GM18873 (cell line): ENCODE data around the gene UPF1.

Experiments used
- ATAC-seq: cut with Tn5 transposase; IDR thresholded peaks from one replicate; pipeline ENCODE4 v1.9.1; 2021; ENCODE audit warnings: mild to moderate bottlenecking, moderate library complexity, moderate number of reproducible peaks; ENCODE audit not compliant: unreplicated experiment, low FRiP score

UPF1 gene

GRCh38 chr19:18853755-18854427, 22.1 kb downstream of the UPF1 start:
- ATAC-seq = no peak

- ATAC-seq = no peak
Observed at GRCh38 chr19:18854982-18855381, 23.2 kb downstream of the UPF1 start.

GRCh38 chr19:18855647-18856384, 24.1 kb downstream of the UPF1 start:
- ATAC-seq = no peak

GRCh38 chr19:18856385-18857126, 24.8 kb downstream of the UPF1 start:
- no peak for ATAC-seq

- no peak for ATAC-seq
Observed at GRCh38 chr19:18857223-18857622, 25.5 kb downstream of the UPF1 start.

GRCh38 chr19:18858906-18859646, 27.3 kb downstream of the UPF1 start:
- no peak for ATAC-seq

GRCh38 chr19:18859676-18860301, 28.0 kb downstream of the UPF1 start:
- ATAC-seq = no peak

GRCh38 chr19:18860302-18860700, 28.5 kb downstream of the UPF1 start:
- no peak for ATAC-seq

- no peak for ATAC-seq
Observed at GRCh38 chr19:18860725-18861124, 29.0 kb downstream of the UPF1 start.

GRCh38 chr19:18861235-18861634, 29.5 kb downstream of the UPF1 start:
- ATAC-seq = no peak

- ATAC-seq = no peak
Observed at GRCh38 chr19:18861917-18862316, 30.2 kb downstream of the UPF1 start.

GRCh38 chr19:18862976-18863842, 31.4 kb downstream of the UPF1 start:
- ATAC-seq = no peak

- ATAC-seq = no peak
Observed at GRCh38 chr19:18863843-18864362, 32.1 kb downstream of the UPF1 start.

- no peak for ATAC-seq
Observed at GRCh38 chr19:18865106-18865972, 33.6 kb downstream of the UPF1 start.

GRCh38 chr19:18865973-18866799, 34.4 kb downstream of the UPF1 start:
- no peak for ATAC-seq

- no peak for ATAC-seq
Observed at GRCh38 chr19:18866800-18867123, 35.0 kb downstream of the UPF1 start.

- ATAC-seq = no peak
Observed at GRCh38 chr19:18867199-18867598, 35.4 kb downstream of the UPF1 start.
